Trophoblast cell (in vitro differentiated cells and primary cell): ENCODE data around the gene GARS1.

ENCODE experiments used
- DNase-seq, 2 donors: peaks; one replicate each; pipeline ENCODE4 v3.0.0-alpha.2; 2016
- H2AFZ ChIP-seq: 2 replicates; pipeline ENCODE4 v1.6.1; 2013; ENCODE audit warnings: low read length, moderate library complexity, mild to moderate bottlenecking; ENCODE audit not compliant: insufficient read depth, poor library complexity
- H2AK5ac ChIP-seq: 2 replicates; pipeline ENCODE4 v1.6.1; 2013; ENCODE audit warnings: mild to moderate bottlenecking, low read length
- H2BK120ac ChIP-seq: 2 replicates; pipeline ENCODE4 v1.6.1; 2013; ENCODE audit warnings: low read length, mild to moderate bottlenecking, moderate library complexity; ENCODE audit not compliant: insufficient read depth, poor library complexity
- H2BK12ac ChIP-seq: 2 replicates; pipeline ENCODE4 v1.6.1; 2013; ENCODE audit warnings: mild to moderate bottlenecking, low read length, moderate library complexity
- H2BK5ac ChIP-seq: 2 replicates; pipeline ENCODE4 v1.6.1; 2013; ENCODE audit warnings: low read length, low read depth, moderate library complexity, mild to moderate bottlenecking; ENCODE audit not compliant: poor library complexity
- H3K14ac ChIP-seq: 2 replicates; pipeline ENCODE4 v1.6.1; 2013; ENCODE audit warnings: mild to moderate bottlenecking, low read length
- H3K18ac ChIP-seq: 2 replicates; pipeline ENCODE4 v1.6.1; 2013; ENCODE audit warnings: mild to moderate bottlenecking, low read length
- H3K23ac ChIP-seq: 2 replicates; pipeline ENCODE4 v1.6.1; 2013; ENCODE audit warnings: low read length
- H3K27ac ChIP-seq: 2 replicates; pipeline ENCODE4 v1.5.1; 2013; ENCODE audit warnings: low read depth, mild to moderate bottlenecking, inconsistent platforms, low read length, moderate library complexity
- H3K27me3 ChIP-seq: 2 replicates; pipeline ENCODE4 v1.6.1; 2013; ENCODE audit warnings: inconsistent platforms, mild to moderate bottlenecking, low read length, moderate library complexity; ENCODE audit not compliant: insufficient read depth
- H3K36me3 ChIP-seq, 2 experiments: 1 replicate in 1 of 2; 2 replicates in 1 of 2; pipeline ENCODE4 v1.6.1; 2013; ENCODE audit warnings: low read length in 2 of 2, mild to moderate bottlenecking in 2 of 2, moderate library complexity in 1 of 2; ENCODE audit not compliant: insufficient read depth in 2 of 2, control insufficient read depth in 1 of 2
- H3K4ac ChIP-seq: 2 replicates; pipeline ENCODE4 v1.6.1; 2013; ENCODE audit warnings: low read depth, mild to moderate bottlenecking, low read length, moderate library complexity
- H3K4me1 ChIP-seq, 2 experiments: 1 replicate in 1 of 2; 2 replicates in 1 of 2; pipeline ENCODE4 v1.6.1; 2013; ENCODE audit warnings: low read length in 2 of 2, mild to moderate bottlenecking in 2 of 2, moderate library complexity in 1 of 2; ENCODE audit not compliant: insufficient read depth in 2 of 2, control insufficient read depth in 1 of 2
- H3K4me2 ChIP-seq: 2 replicates; pipeline ENCODE4 v1.6.1; 2013; ENCODE audit warnings: inconsistent platforms, mild to moderate bottlenecking, low read length, moderate library complexity
- H3K4me3 ChIP-seq: 2 replicates; pipeline ENCODE4 v1.5.1; 2013; ENCODE audit warnings: mild to moderate bottlenecking, low read depth, low read length, inconsistent platforms
- H3K79me1 ChIP-seq: one replicate; pipeline ENCODE4 v1.6.1; 2013; ENCODE audit warnings: low read length
- H3K79me2 ChIP-seq: 2 replicates; pipeline ENCODE4 v1.6.1; 2013; ENCODE audit warnings: low read length, mild to moderate bottlenecking; ENCODE audit not compliant: control insufficient read depth, insufficient read depth, poor library complexity
- H3K9ac ChIP-seq: 2 replicates; pipeline ENCODE4 v1.6.1; 2013; ENCODE audit warnings: mild to moderate bottlenecking, low read length
- H3K9me3 ChIP-seq: 2 replicates; pipeline ENCODE4 v1.6.1; 2013; ENCODE audit warnings: low read depth, mild to moderate bottlenecking, control low read depth, inconsistent platforms, low read length; ENCODE audit not compliant: insufficient read depth
- H4K12ac ChIP-seq: 2 replicates; pipeline ENCODE4 v1.6.1; 2013; ENCODE audit warnings: low read depth, mild to moderate bottlenecking, low read length, moderate library complexity
- H4K8ac ChIP-seq: 2 replicates; pipeline ENCODE4 v1.6.1; 2013; ENCODE audit warnings: low read depth, mild to moderate bottlenecking, low read length, moderate library complexity
- H4K91ac ChIP-seq: one replicate; pipeline ENCODE4 v1.6.1; 2013; ENCODE audit warnings: low read depth, mild to moderate bottlenecking, low read length, moderate library complexity
- WGBS: extraction: QIAGEN DNeasy Blood & Tissue Kit; methylation state at CpG from one replicate; pipeline ENCODE4 v1.1.7; 2013; ENCODE audit warnings: missing lambda C conversion rate; ENCODE audit not compliant: insufficient read length, insufficient coverage; ENCODE audit errors: extremely low coverage; 5-methylcytosine and 5-hydroxymethylcytosine counted together

The GARS1 gene

DNA sequence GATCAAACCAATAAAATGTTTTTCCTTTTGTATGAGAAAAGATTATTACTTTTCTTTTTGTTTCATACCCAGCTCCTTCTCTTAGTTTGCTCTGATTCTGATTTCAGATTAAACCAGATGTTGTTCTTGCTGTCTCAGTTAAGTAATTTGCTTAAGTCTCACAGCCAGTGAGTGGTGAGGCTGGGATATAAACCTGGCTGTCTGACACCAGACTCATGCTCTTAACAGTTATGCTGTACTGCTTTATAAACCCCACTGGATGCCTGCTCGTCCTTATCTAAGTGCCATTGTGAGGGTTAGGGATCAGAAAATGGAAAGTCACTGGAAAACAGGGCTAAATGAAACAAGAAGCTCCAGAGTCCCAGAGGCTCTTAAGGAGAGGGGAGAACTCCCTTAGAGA, 24.3 kb downstream of the GARS1 start:
- Histone ChIP-seq H3K27me3 (no peaks in the 10 kb centered on the region), H2BK120ac (no peak overlapping the region), H4K12ac (no peak overlapping the region), H3K36me3 (peaks cover 18 to 33% of the 10 kb centered on the region in 2 experiments), H3K23ac (no peak overlapping the region), H4K8ac (no peak overlapping the region), H2AK5ac (no peak overlapping the region), H3K9ac (no peak overlapping the region), H3K4ac (no peak overlapping the region), H3K14ac (no peak overlapping the region), H3K79me1 (no peaks in the 10 kb centered on the region), H3K9me3 (no peaks in the 10 kb centered on the region), H2BK12ac (no peak overlapping the region), H2AFZ (no peak overlapping the region), H3K79me2 (no peaks in the 10 kb centered on the region), H3K4me2 (no peak overlapping the region), H3K18ac (no peak overlapping the region), H3K4me1 (no peaks in the 10 kb centered on the region), H2BK5ac (no peak overlapping the region), H4K91ac (no peak overlapping the region), H3K27ac (no peak overlapping the region), H3K4me3 (no peak overlapping the region)
- WGBS = no CpG with 5 or more reads among the region's 1 CpG
- DNase-seq = no peak

DNA sequence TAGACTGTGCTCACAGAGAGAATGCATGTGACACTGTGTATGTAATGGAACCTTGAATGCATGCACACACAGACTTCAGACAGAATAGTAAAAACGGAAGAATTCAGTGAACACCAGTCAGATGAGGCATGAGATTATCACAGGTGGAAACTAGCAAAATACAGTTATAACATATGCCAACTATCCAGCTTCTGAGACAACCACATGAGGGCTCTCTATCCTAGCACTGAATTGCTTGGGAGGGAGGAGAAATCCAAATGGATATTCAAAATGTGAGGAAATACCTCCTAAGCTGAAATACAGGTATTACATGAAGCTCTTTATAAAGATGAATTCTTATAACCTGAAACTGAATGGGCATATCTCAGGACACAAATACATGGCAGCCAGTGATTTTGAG, 30.6 kb downstream of the GARS1 start:
- no peak overlapping the region for H2BK5ac ChIP-seq
- no peak overlapping the region for H3K14ac ChIP-seq
- H3K79me1 ChIP-seq = no peaks in the 10 kb centered on the region
- H2AK5ac ChIP-seq = no peak overlapping the region
- H3K27me3 ChIP-seq = no peaks in the 10 kb centered on the region
- WGBS = no CpG with 5 or more reads among the region's 1 CpG
- peaks cover 17 to 29% of the 10 kb centered on the region in 2 experiments for H3K36me3 ChIP-seq
- H2BK12ac ChIP-seq = no peak overlapping the region
- no peak overlapping the region for H3K18ac ChIP-seq
- peak in 1 of 2 donors; percentile 1 for DNase-seq
- H3K27ac ChIP-seq = no peak overlapping the region
- no peak overlapping the region for H3K9ac ChIP-seq
- H3K4me3 ChIP-seq = no peak overlapping the region
- no peaks in the 10 kb centered on the region for H3K4me1 ChIP-seq
- no peak overlapping the region for H3K4me2 ChIP-seq
- no peak overlapping the region for H4K8ac ChIP-seq
- no peaks in the 10 kb centered on the region for H3K79me2 ChIP-seq
- H2BK120ac ChIP-seq = no peak overlapping the region
- H2AFZ ChIP-seq = no peak overlapping the region
- no peak overlapping the region for H3K23ac ChIP-seq
- no peak overlapping the region for H4K12ac ChIP-seq
- H3K9me3 ChIP-seq = no peaks in the 10 kb centered on the region
- no peak overlapping the region for H3K4ac ChIP-seq
- no peak overlapping the region for H4K91ac ChIP-seq

DNA sequence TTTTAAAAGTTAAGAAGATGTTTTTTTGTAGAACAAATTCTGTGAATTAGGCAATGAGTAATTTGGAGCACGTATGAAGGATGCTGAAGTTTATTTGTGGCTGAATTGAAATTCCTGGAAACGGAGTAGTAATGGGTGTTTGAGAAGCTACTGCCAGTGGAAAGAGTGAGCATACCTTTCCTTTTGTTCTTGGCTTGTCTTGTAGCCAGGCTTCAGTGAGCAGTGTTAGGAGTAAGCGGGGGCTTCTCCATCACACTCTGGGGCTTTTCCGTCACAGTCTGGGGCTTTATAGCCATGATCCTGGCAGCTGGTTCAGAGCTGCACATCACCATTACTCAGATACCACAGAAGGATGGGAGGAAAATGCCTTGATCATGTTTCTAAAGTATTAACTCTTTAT, 32.3 kb downstream of the GARS1 start:
- no peak overlapping the region for H3K27ac ChIP-seq
- no peak overlapping the region for H2BK5ac ChIP-seq
- no peak overlapping the region for H2BK12ac ChIP-seq
- no peak overlapping the region for H3K14ac ChIP-seq
- DNase-seq = no peak
- H2AFZ ChIP-seq = no peak overlapping the region
- peaks cover 19 to 34% of the 10 kb centered on the region in 2 experiments for H3K36me3 ChIP-seq
- no peaks in the 10 kb centered on the region for H3K9me3 ChIP-seq
- no peak overlapping the region for H3K4me2 ChIP-seq
- no peaks in the 10 kb centered on the region for H3K27me3 ChIP-seq
- H3K18ac ChIP-seq = no peak overlapping the region
- no peak overlapping the region for H3K9ac ChIP-seq
- H4K12ac ChIP-seq = no peak overlapping the region
- no peak overlapping the region for H3K23ac ChIP-seq
- no peaks in the 10 kb centered on the region for H3K79me2 ChIP-seq
- no peak overlapping the region for H2AK5ac ChIP-seq
- H4K91ac ChIP-seq = no peak overlapping the region
- 100% methylated on average over 1 of the region's 4 CpGs for WGBS
- H3K4me1 ChIP-seq = no peaks in the 10 kb centered on the region
- no peak overlapping the region for H3K4ac ChIP-seq
- H2BK120ac ChIP-seq = no peak overlapping the region
- no peak overlapping the region for H3K4me3 ChIP-seq
- no peaks in the 10 kb centered on the region for H3K79me1 ChIP-seq
- no peak overlapping the region for H4K8ac ChIP-seq

DNA sequence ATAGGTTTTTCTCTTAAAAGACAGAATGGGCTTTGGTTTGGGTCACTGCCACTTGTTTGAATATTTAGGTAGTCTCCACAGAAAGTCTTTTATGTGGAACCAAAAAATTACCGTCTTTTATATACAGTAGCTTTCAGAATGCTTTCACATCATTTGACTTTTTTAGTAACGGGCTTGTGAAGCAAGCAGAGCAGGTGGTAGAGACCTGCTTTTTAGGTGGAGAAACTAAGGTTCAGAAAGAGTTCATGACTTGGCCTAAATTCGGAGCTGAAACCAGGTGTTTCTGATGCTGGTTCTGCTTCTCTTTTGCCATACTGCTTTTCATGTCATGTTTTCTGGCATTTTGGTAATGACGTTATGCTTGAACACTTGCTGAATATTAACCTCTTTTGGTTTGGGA, 36.3 kb downstream of the GARS1 start:
- Histone ChIP-seq H3K14ac (no peak overlapping the region), H3K18ac (no peak overlapping the region), H4K8ac (no peak overlapping the region), H3K79me1 (no peaks in the 10 kb centered on the region), H4K91ac (no peak overlapping the region), H2BK120ac (no peak overlapping the region), H2AK5ac (no peak overlapping the region), H3K4me2 (no peak overlapping the region), H3K36me3 (peaks cover 22 to 52% of the 10 kb centered on the region in 2 experiments), H3K4me3 (no peak overlapping the region), H3K9me3 (no peaks in the 10 kb centered on the region), H3K4me1 (no peaks in the 10 kb centered on the region), H2BK5ac (no peak overlapping the region), H3K23ac (no peak overlapping the region), H3K27ac (no peak overlapping the region), H3K4ac (no peak overlapping the region), H2BK12ac (no peak overlapping the region), H3K27me3 (no peaks in the 10 kb centered on the region), H3K79me2 (no peaks in the 10 kb centered on the region), H3K9ac (no peak overlapping the region), H2AFZ (no peak overlapping the region), H4K12ac (no peak overlapping the region)
- no CpG with 5 or more reads among the region's 4 CpGs for WGBS
- no peak for DNase-seq
